ENCODE measurements around the gene IFIT2.
"Not testable (repeated sequence)": the region's sequence is repeated elsewhere in the genome, so short reads cannot be mapped to it uniquely, and the experiment has no call there.

The IFIT2 gene

GRCh38 chr10:89279421-89279869 lies 22.4 kb upstream of the IFIT2 start:
- FAIRE-seq (no peak), DNase-seq (ENCODE audit: insufficient read length, low spot score) (no peak)

- DNase-seq (ENCODE audit: insufficient read length, low spot score) (no peak), FAIRE-seq (no peak)
These were observed 21.3 kb upstream of the IFIT2 start for GRCh38 chr10:89280508-89280907.

- no peak for DNase-seq (ENCODE audit: insufficient read length, low spot score)
- no peak for FAIRE-seq
These were observed 20.0 kb upstream of the IFIT2 start for GRCh38 chr10:89281606-89282395.

GRCh38 chr10:89283025-89283935 lies 18.6 kb upstream of the IFIT2 start:
- FAIRE-seq (peak; percentile 4), DNase-seq (ENCODE audit: insufficient read length, low spot score) (no peak)

GRCh38 chr10:89283936-89284475 lies 17.8 kb upstream of the IFIT2 start:
- FAIRE-seq (no peak), DNase-seq (ENCODE audit: insufficient read length, low spot score) (no peak)

GRCh38 chr10:89284711-89285110 lies 17.1 kb upstream of the IFIT2 start:
- DNase-seq (ENCODE audit: insufficient read length, low spot score); FAIRE-seq: not testable (repeated sequence)

GRCh38 chr10:89285303-89285702 lies 16.5 kb upstream of the IFIT2 start:
- DNase-seq (ENCODE audit: insufficient read length, low spot score); FAIRE-seq: not testable (repeated sequence)

- DNase-seq (ENCODE audit: insufficient read length, low spot score) (no peak), FAIRE-seq (no peak)
These were observed 7.1 kb upstream of the IFIT2 start for GRCh38 chr10:89294721-89295239.

GRCh38 chr10:89295597-89295996 lies 6.2 kb upstream of the IFIT2 start:
- DNase-seq (ENCODE audit: insufficient read length, low spot score): no peak
- FAIRE-seq: peak; percentile 86

GRCh38 chr10:89296220-89296648 lies 5.6 kb upstream of the IFIT2 start:
- DNase-seq (ENCODE audit: insufficient read length, low spot score) (no peak), FAIRE-seq (peak; percentile 55)

GRCh38 chr10:89297356-89297755 lies 4.5 kb upstream of the IFIT2 start:
- no peak for FAIRE-seq
- DNase-seq (ENCODE audit: insufficient read length, low spot score): no peak

- no peak for DNase-seq (ENCODE audit: insufficient read length, low spot score)
- FAIRE-seq: no peak
These were observed 4.1 kb upstream of the IFIT2 start for GRCh38 chr10:89297791-89298190.

- DNase-seq (ENCODE audit: insufficient read length, low spot score) (no peak), FAIRE-seq (no peak)
These were observed 2.8 kb upstream of the IFIT2 start for GRCh38 chr10:89299031-89299430.

- DNase-seq (ENCODE audit: insufficient read length, low spot score) (no peak), FAIRE-seq (peak; percentile 58)
These were observed 614 bp upstream of the IFIT2 start for GRCh38 chr10:89301232-89301631.

GRCh38 chr10:89302625-89303024 lies 779 bp downstream of the IFIT2 start:
- DNase-seq (ENCODE audit: insufficient read length, low spot score): no peak
- peak; percentile 33 for FAIRE-seq

- FAIRE-seq: peak; percentile 58
These were observed 1.3 kb downstream of the IFIT2 start for GRCh38 chr10:89303161-89303560.

GRCh38 chr10:89304026-89304425 lies 2.2 kb downstream of the IFIT2 start:
- DNase-seq (ENCODE audit: insufficient read length, low spot score) (no peak), FAIRE-seq (no peak)

More at GRCh38 chr10:89303161-89303560, 1.3 kb downstream of the IFIT2 start:
- no peak for DNase-seq (ENCODE audit: insufficient read length, low spot score)

- DNase-seq (ENCODE audit: insufficient read length, low spot score) (no peak), FAIRE-seq (no peak)
These were observed 2.6 kb downstream of the IFIT2 start for GRCh38 chr10:89304446-89304845.

GRCh38 chr10:89304925-89305324 lies 3.1 kb downstream of the IFIT2 start:
- DNase-seq (ENCODE audit: insufficient read length, low spot score) (no peak), FAIRE-seq (peak; percentile 11)

GRCh38 chr10:89305766-89306433 lies 4.1 kb downstream of the IFIT2 start:
- no peak for DNase-seq (ENCODE audit: insufficient read length, low spot score)
- no peak for FAIRE-seq

Data from GM19239 (cell line).